GM13977 (cell line): ENCODE data around the gene MAPKAP1.

Experiments used
- DNase-seq: peaks from one replicate; pipeline ENCODE4 v3.0.0; 2012; ENCODE audit warnings: low spot score
- CTCF ChIP-seq: IDR thresholded peaks from 2 replicates; pipeline ENCODE4 v1.5.1; 2012; ENCODE audit warnings: mild to moderate bottlenecking, control low read depth; ENCODE audit not compliant: insufficient read depth; ENCODE audit errors: extremely low read depth, missing control alignments
- in situ Hi-C: fragments of 300-500 bp; cut with MboI; formaldehyde crosslinking; loops from one replicate; pipeline ENCODE4 v1.12.0; 2022; ENCODE audit warnings: low sequenced_read_pairs, low pct_unique_long_range_greater_than_20kb, mixed read lengths, inconsistent platforms; ENCODE audit not compliant: unreplicated experiment

Gene MAPKAP1

GRCh38 chr9:125649826-125650225 is 57.2 kb downstream of the MAPKAP1 start:
- DNase-seq: no peak
- TF ChIP-seq CTCF: no peak
- in situ Hi-C loops: no loop called here

GRCh38 chr9:125649315-125649714 is 57.7 kb downstream of the MAPKAP1 start:
- no peak for DNase-seq
- no peak for TF ChIP-seq CTCF
- in situ Hi-C loops: no loop called here

GRCh38 chr9:125648294-125648693 is 58.7 kb downstream of the MAPKAP1 start:
- in situ Hi-C loops: no loop called here
- no peak for DNase-seq
- no peak for TF ChIP-seq CTCF

- DNase-seq: no peak
- in situ Hi-C loops: no loop called here
- no peak for TF ChIP-seq CTCF
Observed at GRCh38 chr9:125646621-125647100, 60.3 kb downstream of the MAPKAP1 start.

- DNase-seq: no peak
- TF ChIP-seq CTCF: no peak
- in situ Hi-C loops: no loop called here
Observed at GRCh38 chr9:125646217-125646616, 60.8 kb downstream of the MAPKAP1 start.

GRCh38 chr9:125644819-125645507 is 62.0 kb downstream of the MAPKAP1 start:
- DNase-seq: no peak
- in situ Hi-C loops: no loop called here
- TF ChIP-seq CTCF: no peak
